Pancreas (tissue), 10 donors: Measurements from ENCODE around the gene DENND1A. TPM values are rescaled to one million over a fixed set of nuclear protein-coding genes. Genes with fewer than 3 reads are reported as not detected.

Experiments
- ATAC-seq, 4 donors: fragments of 200-7000 bp; cut with Tn5 transposase; one replicate each; pipeline versions ENCODE4 v1.8.0 to v1.9.1; 2020; ENCODE audit warnings: mild to moderate bottlenecking in 4 of 4, moderate library complexity in 4 of 4
- DNase-seq, 6 donors: peaks; one replicate each; pipeline ENCODE4 v3.0.0-alpha.2; 2020
- FAIRE-seq: peaks from 2 replicates; lab custom pipeline; 2012; peaks lifted over from hg19 to GRCh38; lab: Jason Lieb, UNC
- H3K27ac ChIP-seq, 4 donors: fragments of 200-600 bp; sonication (generic); 1 replicate in 3 of 4; 2 replicates in 1 of 4; pipeline versions ENCODE4 v1.5.0 to v1.8.0; 2020
- H3K27me3 ChIP-seq, 4 donors: fragments of 200-600 bp; one replicate each; pipeline ENCODE4 v1.8.0; 2021
- H3K36me3 ChIP-seq, 3 donors: fragments of 200-600 bp; sonication (generic) in 1 of 3; one replicate each; pipeline versions ENCODE4 v1.5.0 to v1.8.0; 2020 to 2021
- H3K4me1 ChIP-seq, 3 donors: fragments of 200-600 bp; one replicate each; pipeline ENCODE4 v1.8.0; 2021
- H3K4me3 ChIP-seq, 4 donors: fragments of 200-600 bp; sonication (generic) in 2 of 4; one replicate each; pipeline versions ENCODE4 v1.5.0 to v1.8.0; 2020 to 2021
- H3K9me3 ChIP-seq, 4 donors: fragments of 200-600 bp; one replicate each; pipeline ENCODE4 v1.8.0; 2021
- CTCF ChIP-seq, 4 donors: fragments of 200-600 bp; sonication (generic) in 3 of 4; IDR thresholded peaks; one replicate each; pipeline versions ENCODE4 v1.5.0 to v1.8.0; 2021; ENCODE audit warnings: antibody characterized with exemption in 4 of 4
- WGBS, 2 donors: extraction: QIAGEN DNeasy Blood & Tissue Kit; methylation state at CpG; one replicate each; pipeline ENCODE4 v1.1.7; 2013; 5-methylcytosine and 5-hydroxymethylcytosine counted together
- intact Hi-C, 3 donors: fragments of 100-400 bp; cut with DNase I; formaldehyde crosslinking; loops; one replicate each; pipeline versions ENCODE4 v1.11.1 to v1.14.2; 2022
- polyA plus RNA-seq, 2 donors: library from polyadenylated mRNA; stranded (reverse); fragments of 200-250 nt; gene quantifications; one replicate each; pipeline ENCODE4 v1.2.3, GENCODE V29; 2013
- total RNA-seq, 6 donors: library from RNA; stranded (reverse); fragmentation: NEBNext Ultra II Directional in 4 of 6; extraction: Animal tissue kit (Norgen Biotek cat#: 25700) in 4 of 6; gene quantifications; one replicate each; pipeline versions ENCODE4 v1.2.1 to v1.2.4, GENCODE V29; 2021 to 2023
- donor health status: healthy with polysubstance abuse.
- donor health status: DM: no; HTN: no; CAD: no; lungs with moderate emphysema.
- donor health status: DM: no; HTN: no; CAD: no.
- donor health status: control.
- donor health status: control.
- donor health status: Bipolar disorder and iron deficiency.
- donor health status: DM: yes; HTN: yes; CAD: no.
- donor health status: DM: no; HTN: no; CAD: no.
- donor health status: DM: no; HTN: no; CAD: no.
- donor health status: DM: yes; HTN: yes; CAD: no.

DENND1A gene
- total and polyA plus RNA-seq, 8 donors = 4.5 to 8.3 (median 5.6) TPM

DNA sequence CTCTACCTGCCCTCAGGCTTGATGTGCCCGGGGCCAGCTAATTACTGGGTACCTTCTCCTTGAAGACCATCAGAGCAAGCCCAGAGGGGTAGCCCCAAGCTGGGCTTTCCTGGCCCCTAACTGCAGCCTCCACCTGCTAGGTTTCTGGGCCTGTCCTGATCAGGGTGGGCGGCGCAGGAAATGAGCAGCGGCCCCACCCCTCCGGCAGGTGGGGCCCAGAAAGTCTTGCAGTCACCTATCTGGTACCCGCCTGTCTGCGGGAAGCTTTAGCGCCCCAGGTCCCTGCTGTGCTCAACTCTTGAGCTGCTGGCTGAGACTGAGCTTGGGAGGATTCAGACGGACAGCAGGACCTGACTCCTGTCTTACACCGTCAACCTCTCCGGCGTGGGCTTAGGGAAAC is 44.5 kb upstream of the DENND1A start:
- DNase-seq = no peak

GRCh38 chr9:123973590-123974223 is 43.8 kb upstream of the DENND1A start:
- intact Hi-C loops = loop anchor here in 1 of 3 donors (2.0 kb wide), 1 partner anchor 15 kb away; no protein-coding TSS in a partner anchor

More for the DNA sequence above, 44.5 kb upstream of the DENND1A start:
- H3K36me3 ChIP-seq = no peaks in the 10 kb centered on the region
- no peaks in the 10 kb centered on the region for H3K27me3 ChIP-seq
- H3K4me1 ChIP-seq = no peaks in the 10 kb centered on the region
- H3K9me3 ChIP-seq = no peaks in the 10 kb centered on the region
- intact Hi-C loops = loop anchor here in 1 of 3 donors (2.0 kb wide), 1 partner anchor 14 kb away; no protein-coding TSS in a partner anchor
- FAIRE-seq (no peak), ATAC-seq (no peak)
- H3K27ac ChIP-seq = no peak overlapping the region
- TF ChIP-seq CTCF (IDR thresholded peaks at IDR 0.05) = no peak
- WGBS, 2 donors = 63 to 66% methylated on average over 12 of the region's 12 CpGs
- no peak overlapping the region for H3K4me3 ChIP-seq

GRCh38 chr9:123972618-123973017 is 42.7 kb upstream of the DENND1A start:
- no peaks in the 10 kb centered on the region for H3K36me3 ChIP-seq
- FAIRE-seq = no peak
- no peaks in the 10 kb centered on the region for H3K27me3 ChIP-seq
- intact Hi-C loops = no loop called here
- no peaks in the 10 kb centered on the region for H3K9me3 ChIP-seq
- no peak overlapping the region for H3K4me3 ChIP-seq
- H3K27ac ChIP-seq = no peak overlapping the region
- H3K4me1 ChIP-seq = no peaks in the 10 kb centered on the region
- no peak for DNase-seq
- ATAC-seq = no peak
- WGBS, 2 donors = 87 to 94% methylated on average over 8 of the region's 8 CpGs
- no peak for TF ChIP-seq CTCF (IDR thresholded peaks at IDR 0.05)

More at GRCh38 chr9:123973590-123974223, 43.8 kb upstream of the DENND1A start:
- Histone ChIP-seq H3K27me3 (no peaks in the 10 kb centered on the region), H3K4me3 (no peak overlapping the region), H3K27ac (no peak overlapping the region), H3K36me3 (no peaks in the 10 kb centered on the region), H3K4me1 (no peaks in the 10 kb centered on the region), H3K9me3 (no peaks in the 10 kb centered on the region)
- WGBS, 2 donors = 82 to 85% methylated on average over 9 of the region's 9 CpGs
- TF ChIP-seq CTCF (IDR thresholded peaks at IDR 0.05) = no peak
- no peak for FAIRE-seq
- no peak for DNase-seq
- no peak for ATAC-seq

- no peak for DNase-seq
- intact Hi-C loops = no loop called here
- Histone ChIP-seq H3K27ac (no peak overlapping the region), H3K9me3 (no peaks in the 10 kb centered on the region), H3K4me3 (no peak overlapping the region), H3K4me1 (no peaks in the 10 kb centered on the region), H3K27me3 (no peaks in the 10 kb centered on the region), H3K36me3 (no peaks in the 10 kb centered on the region)
- no peak for ATAC-seq
- FAIRE-seq = no peak
- TF ChIP-seq CTCF (IDR thresholded peaks at IDR 0.05) = no peak
Observed at GRCh38 chr9:123967323-123967722, 37.4 kb upstream of the DENND1A start.
